ENCODE data around the gene CMTM5. TPM values are rescaled to one million over a fixed set of nuclear protein-coding genes. Genes with fewer than 3 reads are reported as not detected.

CMTM5 gene
- total RNA-seq, 4 donors from 2014 or later = not detected

- Histone ChIP-seq H3K27me3 (peaks cover 0 to 31% (median 0%) of the 10 kb centered on the region in 4 donors), H3K4me3 (no peak overlapping the region), H3K4me1 (peaks cover 0 to 14% (median 0%) of the 10 kb centered on the region in 3 donors), H3K9me3 (no peaks in the 10 kb centered on the region), H3K27ac (no peak overlapping the region), H3K36me3 (no peaks in the 10 kb centered on the region)
- intact Hi-C loops (cut with DNase I) = loop anchor here (10.0 kb wide), 1 partner anchor 113 kb away; no protein-coding TSS in a partner anchor
- no peak for TF ChIP-seq POLR2A (IDR thresholded peaks at IDR 0.05)
- no peak for TF ChIP-seq CTCF (IDR thresholded peaks at IDR 0.05)
- no peak for DNase-seq
- 87 to 88% methylated on average over 9 to 12 of the region's 14 CpGs for WGBS, 2 donors
Measured at GRCh38 chr14:23377573-23378563, 1.0 kb downstream of the CMTM5 start.

GRCh38 chr14:23378612-23379220 is 1.9 kb downstream of the CMTM5 start:
- TF ChIP-seq CTCF (IDR thresholded peaks at IDR 0.05) = no peak
- no peak for TF ChIP-seq POLR2A (IDR thresholded peaks at IDR 0.05)
- 72 to 79% methylated on average over 6 to 11 of the region's 11 CpGs for whole genome bisulfite sequencing, 2 donors
- no peak for DNase-seq
- Histone ChIP-seq H3K27ac (no peak overlapping the region), H3K4me3 (no peak overlapping the region), H3K27me3 (peaks cover 0 to 32% (median 0%) of the 10 kb centered on the region in 4 donors), H3K9me3 (no peaks in the 10 kb centered on the region), H3K36me3 (no peaks in the 10 kb centered on the region), H3K4me1 (peaks cover 0 to 14% (median 0%) of the 10 kb centered on the region in 3 donors)
- intact Hi-C loops (cut with DNase I) = loop anchor here (10.0 kb wide), 1 partner anchor 114 kb away; no protein-coding TSS in a partner anchor

- 27 to 73% methylated on average over 2 to 3 of the region's 12 CpGs for WGBS, 2 donors
- no peaks in the 10 kb centered on the region for H3K9me3 ChIP-seq
- no peak overlapping the region for H3K27ac ChIP-seq
- intact Hi-C loops (cut with DNase I) = loop anchor here (2.0 to 10.0 kb wide), 2 partner anchors 53 to 115 kb away; no protein-coding TSS in a partner anchor
- peak; percentile 86 to 98 (median 94) for TF ChIP-seq CTCF (IDR thresholded peaks at IDR 0.05)
- no peak for TF ChIP-seq POLR2A (IDR thresholded peaks at IDR 0.05)
- no peak overlapping the region for H3K4me3 ChIP-seq
- no peak for DNase-seq
- H3K36me3 ChIP-seq = no peaks in the 10 kb centered on the region
- peaks cover 0 to 32% (median 0%) of the 10 kb centered on the region in 4 donors for H3K27me3 ChIP-seq
- H3K4me1 ChIP-seq = peaks cover 0 to 14% (median 0%) of the 10 kb centered on the region in 3 donors
Measured at GRCh38 chr14:23379366-23380196, 2.7 kb downstream of the CMTM5 start.

GRCh38 chr14:23380197-23380914 is 3.5 kb downstream of the CMTM5 start:
- H3K27ac ChIP-seq = no peak overlapping the region
- no peaks in the 10 kb centered on the region for H3K9me3 ChIP-seq
- 51 to 62% methylated on average over 6 to 7 of the region's 16 CpGs for WGBS, 2 donors
- TF ChIP-seq POLR2A (IDR thresholded peaks at IDR 0.05) = no peak
- no peak for TF ChIP-seq CTCF (IDR thresholded peaks at IDR 0.05)
- no peaks in the 10 kb centered on the region for H3K36me3 ChIP-seq
- intact Hi-C loops (cut with DNase I) = loop anchor here (2.0 kb wide), 1 partner anchor 54 kb away; no protein-coding TSS in a partner anchor
- H3K27me3 ChIP-seq = peaks cover 0 to 32% (median 0%) of the 10 kb centered on the region in 4 donors
- H3K4me3 ChIP-seq = no peak overlapping the region
- H3K4me1 ChIP-seq = peaks cover 0 to 14% (median 0%) of the 10 kb centered on the region in 3 donors
- DNase-seq = no peak

Data from esophagus squamous epithelium (tissue), 5 donors.